IMR-90 (cell line): ENCODE results near the gene GPC6.

Experiments
- BHLHE40 ChIP-seq: fragments of 150-350 bp; IDR thresholded peaks from 2 replicates; pipeline ENCODE4 v1.6.1; 2016; ENCODE audit warnings: mild to moderate bottlenecking, low read depth, low read length
- CTCF ChIP-seq: conservative IDR thresholded peaks from 2 replicates; pipeline ENCODE4 v1.5.1; 2012; ENCODE audit warnings: mild to moderate bottlenecking, low read depth, low read length, improper control_type of control experiment
- ELK1 ChIP-seq: fragments of 150-350 bp; IDR thresholded peaks from 2 replicates; pipeline ENCODE4 v1.6.1; 2016; ENCODE audit warnings: low read depth, mild to moderate bottlenecking, low read length, moderate library complexity, borderline replicate concordance
- POLR2A ChIP-seq: IDR thresholded peaks from 2 replicates; pipeline ENCODE4 v1.6.1; 2012; ENCODE audit warnings: mild to moderate bottlenecking, low read depth, low read length
- RAD21 ChIP-seq: IDR thresholded peaks from 2 replicates; pipeline ENCODE4 v1.6.1; 2012; ENCODE audit warnings: low read length, improper control_type of control experiment
- RFX5 ChIP-seq: IDR thresholded peaks from 2 replicates; pipeline ENCODE4 v1.8.0; 2012; ENCODE audit warnings: low read depth, mild to moderate bottlenecking, low read length, moderate library complexity
- TF ChIP-seq, protein P1 (sequence below): fragments of 150-350 bp; IDR thresholded peaks from 2 replicates; pipeline ENCODE4 v1.6.1; 2017; ENCODE audit warnings: mild to moderate bottlenecking, antibody characterized with exemption, low read length, low read depth

DNA sequence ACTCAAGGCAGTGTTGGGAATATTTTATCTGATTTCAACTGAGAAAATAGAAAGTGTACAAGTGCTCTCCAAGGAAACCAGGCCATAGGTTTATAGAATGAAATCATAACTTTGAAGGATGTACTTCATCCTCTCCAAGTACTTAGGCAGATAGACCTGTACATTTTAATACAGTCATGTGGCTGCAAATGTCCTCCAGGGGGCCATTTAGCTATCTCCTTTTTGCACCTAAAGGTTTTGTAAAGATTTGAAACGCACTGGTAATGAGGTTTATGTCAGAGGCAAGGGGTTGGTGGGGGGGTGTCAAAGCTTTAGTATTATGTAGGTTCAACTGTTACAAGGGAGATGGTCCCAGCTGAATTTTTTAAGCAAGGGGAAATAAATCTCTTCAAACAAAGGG lies 888.4 kb downstream of the GPC6 start:
- TF ChIP-seq RAD21 = no peak
- no peak for TF ChIP-seq CTCF
- TF ChIP-seq, protein P1, sequence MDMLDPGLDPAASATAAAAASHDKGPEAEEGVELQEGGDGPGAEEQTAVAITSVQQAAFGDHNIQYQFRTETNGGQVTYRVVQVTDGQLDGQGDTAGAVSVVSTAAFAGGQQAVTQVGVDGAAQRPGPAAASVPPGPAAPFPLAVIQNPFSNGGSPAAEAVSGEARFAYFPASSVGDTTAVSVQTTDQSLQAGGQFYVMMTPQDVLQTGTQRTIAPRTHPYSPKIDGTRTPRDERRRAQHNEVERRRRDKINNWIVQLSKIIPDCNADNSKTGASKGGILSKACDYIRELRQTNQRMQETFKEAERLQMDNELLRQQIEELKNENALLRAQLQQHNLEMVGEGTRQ = no peak
- no peak for TF ChIP-seq POLR2A
- TF ChIP-seq RFX5 = no peak
- no peak for TF ChIP-seq ELK1
- no peak for TF ChIP-seq BHLHE40
